Activated T-helper 17 cell treated with anti-CD3 and anti-CD28 coated beads, Interleukin-2, amount 50 U/mL, for 72 hours (primary cell): ENCODE data around the gene CDCP1. TPM values are rescaled to one million over a fixed set of nuclear protein-coding genes. Genes with fewer than 3 reads are reported as not detected.
"Not testable (repeated sequence)": the region's sequence is repeated elsewhere in the genome, so short reads cannot be mapped to it uniquely, and the experiment has no call there.

ENCODE experiments used
- ATAC-seq: fragments of 150-1000 bp; cut with Tn5 transposase; replicated peaks from 2 replicates; pipeline ENCODE4 v1.10.0; 2021; ENCODE audit warnings: mild to moderate bottlenecking, moderate library complexity
- H3K27ac Mint-ChIP-seq: one replicate; pipeline ENCODE4 v1.8.0; 2022; ENCODE audit warnings: mixed read lengths
- H3K27me3 Mint-ChIP-seq: one replicate; pipeline ENCODE4 v1.8.0; 2022; ENCODE audit warnings: mixed read lengths
- H3K36me3 Mint-ChIP-seq: one replicate; pipeline ENCODE4 v1.8.0; 2022; ENCODE audit warnings: low read depth, mild to moderate bottlenecking, mixed read lengths
- H3K4me1 Mint-ChIP-seq: one replicate; pipeline ENCODE4 v1.8.0; 2022; ENCODE audit warnings: mixed read lengths
- H3K4me3 Mint-ChIP-seq: one replicate; pipeline ENCODE4 v1.8.0; 2022; ENCODE audit warnings: mild to moderate bottlenecking, mixed read lengths
- H3K9me3 Mint-ChIP-seq: one replicate; pipeline ENCODE4 v1.8.0; 2022; ENCODE audit warnings: mixed read lengths
- total RNA-seq, 2 donors: library from RNA; stranded (reverse); gene quantifications; one replicate each; pipeline ENCODE4 v1.2.3, GENCODE V29; 2022

Gene CDCP1
- total RNA-seq, 2 donors from 2014 or later: 0.17 to 0.53 TPM

DNA sequence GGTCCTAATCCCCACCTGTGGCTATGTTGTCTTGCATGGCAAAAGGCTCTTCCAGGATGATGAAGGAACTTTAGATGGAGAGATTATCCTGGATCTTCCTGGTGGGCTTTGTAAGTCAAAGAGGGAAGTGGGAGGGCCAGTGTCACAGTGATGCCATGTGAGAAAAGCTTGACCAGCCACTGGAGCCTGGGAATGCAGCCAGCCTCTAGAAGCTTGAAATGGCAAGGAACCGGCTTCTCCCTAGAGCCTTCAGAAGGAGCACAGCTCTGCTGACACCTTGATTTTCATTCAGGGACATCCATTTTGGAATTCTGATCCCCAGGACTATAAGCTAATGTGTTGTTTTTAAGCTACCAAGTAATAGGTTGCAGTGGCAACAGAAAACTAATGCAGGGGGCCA, 61.8 kb downstream of the CDCP1 start:
- Mint-ChIP-seq H3K27me3 (no peaks in the 10 kb centered on the region), H3K4me3 (no peak overlapping the region), H3K9me3 (no peaks in the 10 kb centered on the region), H3K27ac (no peak overlapping the region), H3K36me3 (no peaks in the 10 kb centered on the region), H3K4me1 (no peaks in the 10 kb centered on the region)
- ATAC-seq: no peak

DNA sequence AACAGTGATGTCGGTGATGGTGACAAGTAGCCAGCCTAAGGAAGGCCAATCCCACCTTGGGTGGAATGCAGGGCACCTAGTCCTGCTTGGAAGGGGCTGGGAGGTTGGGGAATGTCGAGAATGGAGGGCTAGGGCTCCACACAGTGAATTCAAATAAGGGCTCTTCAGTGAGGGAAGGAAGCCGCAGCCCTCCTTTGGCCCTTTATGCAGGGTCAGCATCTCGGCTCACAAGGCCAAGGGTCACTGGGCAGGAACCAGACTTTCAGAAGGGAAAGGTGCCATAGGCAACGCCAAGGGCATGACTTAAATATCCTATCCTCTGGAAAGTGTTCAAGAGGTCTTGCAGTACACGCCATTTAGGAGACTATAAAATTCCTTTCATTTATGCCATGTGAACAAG, 63.2 kb downstream of the CDCP1 start:
- H3K9me3 Mint-ChIP-seq: no peaks in the 10 kb centered on the region
- no peaks in the 10 kb centered on the region for H3K27me3 Mint-ChIP-seq
- no peak for ATAC-seq
- no peaks in the 10 kb centered on the region for H3K36me3 Mint-ChIP-seq
- H3K27ac Mint-ChIP-seq: no peak overlapping the region
- H3K4me3 Mint-ChIP-seq: no peak overlapping the region
- no peaks in the 10 kb centered on the region for H3K4me1 Mint-ChIP-seq

DNA sequence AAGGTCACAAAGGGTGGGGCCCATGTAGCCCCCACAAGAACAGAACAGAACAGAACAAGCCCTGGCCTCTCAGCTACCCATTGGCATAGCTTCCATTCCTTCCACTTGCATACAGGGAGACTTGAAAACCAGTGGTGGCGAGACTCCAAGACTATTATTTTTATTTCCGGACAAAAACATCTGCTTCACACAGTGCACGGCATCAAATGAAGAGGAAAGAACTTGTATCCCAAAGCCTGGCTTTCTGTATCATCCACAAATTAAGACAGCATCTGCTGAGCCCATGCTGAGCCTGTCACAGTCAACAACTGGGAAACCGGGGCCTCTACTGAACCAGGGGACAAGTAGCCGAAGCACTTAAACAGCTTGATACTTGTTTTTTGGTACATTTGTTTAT, 64.0 kb downstream of the CDCP1 start:
- H3K27ac Mint-ChIP-seq: no peak overlapping the region
- no peaks in the 10 kb centered on the region for H3K36me3 Mint-ChIP-seq
- no peaks in the 10 kb centered on the region for H3K4me1 Mint-ChIP-seq
- H3K27me3 Mint-ChIP-seq: no peaks in the 10 kb centered on the region
- H3K9me3 Mint-ChIP-seq: no peaks in the 10 kb centered on the region
- ATAC-seq: no peak
- H3K4me3 Mint-ChIP-seq: no peak overlapping the region

DNA sequence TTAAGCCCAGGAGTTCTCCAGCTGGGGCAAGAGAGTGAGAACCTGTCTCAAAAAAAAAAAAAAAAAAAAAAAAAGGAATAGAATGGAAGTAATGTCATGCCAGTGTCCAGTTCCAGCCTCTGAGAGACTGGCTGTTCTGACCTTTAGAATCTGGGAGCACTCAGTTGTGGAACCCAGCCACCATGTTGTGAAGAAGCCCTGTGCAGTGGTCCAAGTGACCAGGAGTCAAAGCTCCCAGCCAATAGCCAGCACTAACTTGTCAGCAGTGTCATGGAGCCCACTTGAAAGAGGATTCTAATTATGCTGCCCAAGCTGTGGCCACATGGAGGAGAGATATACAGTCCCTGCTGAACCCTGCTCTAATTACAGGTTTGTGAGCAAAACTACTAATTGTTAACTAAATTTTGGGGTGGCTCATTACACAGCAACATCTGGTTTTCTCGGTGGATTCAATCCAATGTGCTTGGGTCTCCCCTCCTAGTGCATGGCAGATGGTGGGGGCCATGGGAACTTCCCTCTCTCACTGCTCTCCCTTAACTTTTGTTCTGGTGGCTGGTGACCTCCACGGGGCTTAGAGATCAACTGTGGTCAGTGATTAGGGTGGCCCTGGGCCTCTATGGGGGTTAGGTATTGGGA, 64.6 kb downstream of the CDCP1 start:
- Mint-ChIP-seq H3K27me3 (no peaks in the 10 kb centered on the region), H3K9me3 (no peaks in the 10 kb centered on the region), H3K4me1 (no peaks in the 10 kb centered on the region), H3K4me3 (no peak overlapping the region), H3K36me3 (no peaks in the 10 kb centered on the region), H3K27ac (no peak overlapping the region)
- ATAC-seq: no peak

DNA sequence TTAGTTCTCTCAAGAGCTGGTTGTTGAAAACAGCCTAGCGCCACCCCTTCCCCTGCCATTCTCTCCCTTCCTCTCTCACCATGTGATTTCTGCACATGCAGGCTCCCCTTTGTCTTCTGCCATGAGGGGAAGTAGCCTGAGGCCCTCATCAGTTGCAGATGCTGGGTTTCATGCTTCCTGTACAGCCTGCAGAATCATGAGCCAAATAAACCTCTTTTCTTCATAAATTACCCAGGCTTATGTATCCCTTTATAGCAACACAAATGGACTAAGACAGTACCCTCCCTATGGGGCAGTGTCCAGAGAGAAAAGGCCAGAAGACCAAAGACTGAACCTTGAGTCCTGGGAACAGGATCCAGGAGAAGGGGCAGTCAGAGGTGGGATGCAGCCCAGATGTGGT, 65.4 kb downstream of the CDCP1 start:
- no peak overlapping the region for H3K4me3 Mint-ChIP-seq
- no peaks in the 10 kb centered on the region for H3K9me3 Mint-ChIP-seq
- H3K36me3 Mint-ChIP-seq: no peaks in the 10 kb centered on the region
- H3K27me3 Mint-ChIP-seq: no peaks in the 10 kb centered on the region
- no peaks in the 10 kb centered on the region for H3K4me1 Mint-ChIP-seq
- H3K27ac Mint-ChIP-seq: no peak overlapping the region
- ATAC-seq: no peak

DNA sequence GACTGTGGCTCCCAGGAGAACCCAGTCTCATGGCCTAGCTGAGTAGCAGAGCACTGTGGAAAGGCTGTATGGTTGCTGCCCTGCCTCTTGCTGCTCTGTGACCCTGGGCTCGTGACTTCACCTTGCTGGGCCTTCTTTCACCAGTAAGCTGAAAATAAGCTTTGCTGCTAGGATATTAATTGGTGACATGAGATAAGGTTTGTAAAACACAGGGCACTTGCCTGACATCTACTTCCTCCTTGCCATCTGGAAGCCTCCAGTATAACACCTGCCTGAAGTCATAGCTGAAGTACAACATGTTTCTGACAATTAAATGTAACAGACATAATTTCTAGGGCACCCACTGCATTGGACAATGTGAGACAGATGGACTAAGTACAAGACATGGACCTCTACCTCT, 66.5 kb downstream of the CDCP1 start:
- Mint-ChIP-seq H3K27ac (no peak overlapping the region), H3K4me1 (no peaks in the 10 kb centered on the region), H3K36me3 (no peaks in the 10 kb centered on the region), H3K4me3 (no peak overlapping the region), H3K9me3 (no peaks in the 10 kb centered on the region), H3K27me3 (peaks cover under 1% of the 10 kb centered on the region)
- ATAC-seq: no peak

DNA sequence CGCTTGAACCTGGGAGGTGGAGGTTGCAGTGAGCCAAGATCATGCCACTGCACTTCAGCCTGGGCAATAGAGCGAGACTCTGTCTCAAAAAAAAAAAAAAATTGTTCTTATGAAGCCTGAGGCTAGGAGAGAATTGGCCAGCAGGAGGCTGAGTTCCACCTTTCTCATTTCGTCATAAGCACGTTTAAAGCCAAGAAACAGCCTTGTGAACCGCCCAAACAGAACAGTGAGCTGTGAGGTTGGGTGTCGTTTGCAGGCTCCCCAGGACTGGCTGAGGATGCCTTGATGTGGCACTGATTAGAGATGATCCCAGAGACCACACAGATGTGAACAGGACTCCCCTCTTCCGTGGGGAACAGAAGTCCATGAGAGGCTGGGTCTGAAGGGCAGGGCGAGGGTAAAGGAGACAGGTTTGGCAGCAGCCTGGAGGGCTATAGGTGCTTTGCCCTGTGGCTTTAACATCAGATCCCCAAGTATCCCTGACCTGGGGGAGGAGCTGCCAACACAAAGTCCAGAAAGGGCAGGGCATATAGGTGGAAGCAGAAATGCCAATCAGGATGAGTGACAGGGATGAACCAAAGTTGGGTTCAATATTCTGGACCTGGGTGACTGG, 67.2 kb downstream of the CDCP1 start:
- Mint-ChIP-seq H3K9me3 (no peaks in the 10 kb centered on the region), H3K27me3 (peaks cover 8% of the 10 kb centered on the region), H3K4me3 (no peak overlapping the region), H3K4me1 (no peaks in the 10 kb centered on the region), H3K27ac (no peak overlapping the region), H3K36me3 (no peaks in the 10 kb centered on the region)
- no peak for ATAC-seq

DNA sequence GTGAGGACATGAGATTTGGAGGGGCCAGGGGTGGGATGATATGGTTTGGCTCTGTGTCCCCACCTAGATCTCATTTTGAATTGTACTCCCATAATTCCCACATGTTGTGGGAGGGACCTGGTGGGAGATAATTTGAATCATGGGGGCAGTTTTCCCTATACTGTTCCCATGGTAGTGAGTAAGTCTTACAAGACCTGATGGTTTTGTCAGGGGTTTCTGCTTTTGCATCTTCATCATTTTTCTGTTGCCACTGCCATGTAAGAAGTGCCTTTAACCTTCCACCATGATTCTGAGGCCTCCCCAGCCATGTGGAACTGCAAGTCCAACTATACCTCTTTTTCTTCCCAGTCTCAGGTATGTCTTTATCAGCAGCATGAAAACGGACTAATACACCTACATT, 67.9 kb downstream of the CDCP1 start:
- not testable (repeated sequence) for ATAC-seq, H3K27ac Mint-ChIP-seq, H3K36me3 Mint-ChIP-seq, H3K9me3 Mint-ChIP-seq, H3K4me3 Mint-ChIP-seq, H3K4me1 Mint-ChIP-seq
- peaks cover 11% of the 10 kb centered on the region for H3K27me3 Mint-ChIP-seq

DNA sequence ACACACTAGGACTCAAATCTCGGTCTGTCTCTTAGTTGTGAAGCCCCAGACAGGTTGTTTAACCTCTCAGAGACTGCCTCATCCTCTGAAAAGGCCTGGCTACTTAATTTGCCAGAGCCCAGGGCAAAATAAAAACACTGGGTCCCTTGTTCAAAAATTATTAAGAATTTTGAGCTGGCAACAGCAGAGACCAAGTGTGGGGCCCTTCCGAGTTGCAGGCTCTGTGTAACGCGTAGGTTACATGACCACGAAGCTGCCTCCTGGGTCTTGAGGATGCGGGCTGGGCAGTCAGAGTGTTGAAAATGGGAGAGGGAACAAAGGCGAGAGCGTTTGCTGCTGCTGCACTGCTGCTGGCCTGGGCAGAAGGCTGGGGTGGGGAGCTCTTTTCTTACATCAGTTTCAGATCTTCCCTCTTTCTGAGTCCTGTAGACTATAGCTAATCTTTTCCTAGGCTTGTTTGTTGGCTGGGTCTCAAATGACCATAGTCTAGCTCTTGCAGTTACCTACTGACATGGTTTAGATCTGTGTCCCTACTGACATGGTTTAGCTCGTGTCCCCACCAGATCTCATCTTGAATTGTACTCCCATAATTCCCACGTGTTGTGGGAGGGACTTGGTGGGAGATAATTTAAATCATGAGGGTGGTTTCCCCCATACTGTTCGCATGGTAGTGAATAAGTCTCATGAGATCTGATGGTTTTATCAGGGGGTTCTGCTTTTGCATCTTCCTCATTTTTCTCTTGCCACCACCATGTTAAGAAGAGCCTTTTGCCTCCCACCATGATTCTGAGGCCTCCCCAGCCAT, 70.2 kb downstream of the CDCP1 start:
- H3K27me3 Mint-ChIP-seq: peaks cover 11% of the 10 kb centered on the region
- H3K9me3 Mint-ChIP-seq: no peaks in the 10 kb centered on the region
- no peak overlapping the region for H3K4me3 Mint-ChIP-seq
- no peak overlapping the region for H3K27ac Mint-ChIP-seq
- H3K36me3 Mint-ChIP-seq: no peaks in the 10 kb centered on the region
- H3K4me1 Mint-ChIP-seq: no peaks in the 10 kb centered on the region
- ATAC-seq: no peak

DNA sequence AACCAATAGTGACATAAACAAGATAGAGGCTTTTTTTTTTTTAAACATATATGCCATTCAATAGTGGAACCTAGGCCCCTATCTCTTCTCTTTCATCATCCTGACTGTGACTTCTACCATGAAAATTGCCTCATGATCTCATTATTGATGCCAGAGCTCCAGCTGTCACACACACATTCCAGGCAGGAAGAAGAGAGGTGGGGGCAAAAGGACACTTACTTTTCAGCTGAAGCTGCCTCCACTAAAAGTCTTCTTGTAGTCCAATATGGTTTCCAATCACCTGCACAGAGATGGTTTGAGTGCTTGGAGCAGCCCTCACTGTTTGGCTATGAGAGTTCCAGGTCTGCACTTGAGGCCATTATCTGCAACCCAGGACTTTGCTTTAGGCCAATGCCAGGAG, 75.1 kb downstream of the CDCP1 start:
- Mint-ChIP-seq H3K27me3 (peaks cover 11% of the 10 kb centered on the region), H3K27ac (no peak overlapping the region), H3K9me3 (no peaks in the 10 kb centered on the region), H3K4me1 (peaks cover 6% of the 10 kb centered on the region), H3K4me3 (no peak overlapping the region), H3K36me3 (no peaks in the 10 kb centered on the region)
- no peak for ATAC-seq

DNA sequence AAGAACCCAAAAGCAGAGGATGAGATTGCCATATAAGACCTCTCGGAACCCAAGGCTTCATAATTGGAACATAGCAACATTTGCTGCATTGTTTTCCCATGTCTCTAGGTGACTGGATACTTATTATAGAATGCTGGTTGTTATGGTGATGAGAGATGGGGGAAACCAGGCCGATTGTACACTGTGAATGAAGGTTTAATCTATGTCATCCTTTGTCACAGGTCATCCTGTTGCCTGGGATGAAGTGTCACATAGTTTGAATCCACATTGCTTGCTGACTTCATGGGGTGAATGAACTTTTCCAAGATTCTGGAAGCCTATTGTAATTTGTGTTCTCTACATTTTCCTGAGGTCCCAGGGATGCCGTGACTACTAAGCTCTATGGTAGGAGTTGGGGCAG, 78.2 kb downstream of the CDCP1 start:
- no peaks in the 10 kb centered on the region for H3K36me3 Mint-ChIP-seq
- H3K27ac Mint-ChIP-seq: no peak overlapping the region
- no peaks in the 10 kb centered on the region for H3K27me3 Mint-ChIP-seq
- no peak overlapping the region for H3K4me3 Mint-ChIP-seq
- peaks cover 23% of the 10 kb centered on the region for H3K4me1 Mint-ChIP-seq
- ATAC-seq: no peak
- no peaks in the 10 kb centered on the region for H3K9me3 Mint-ChIP-seq

DNA sequence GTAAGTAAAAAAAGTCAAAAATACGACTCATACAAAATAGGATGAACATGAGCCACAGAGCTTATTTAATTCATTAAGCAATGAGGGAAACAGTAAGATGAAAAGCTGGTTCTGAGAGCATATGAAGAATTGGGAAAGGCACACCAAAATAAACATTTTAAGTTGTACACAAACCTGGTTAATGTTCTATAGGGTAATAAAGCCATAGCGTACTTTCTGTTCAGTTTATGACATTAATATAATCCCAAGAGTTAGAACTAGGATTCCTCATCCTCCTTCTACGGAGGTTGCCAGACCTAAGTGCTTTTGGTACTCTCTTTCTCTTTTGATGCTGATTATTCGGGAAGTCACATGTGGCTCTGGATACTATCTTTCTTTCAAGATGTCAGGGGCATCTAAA, 78.7 kb downstream of the CDCP1 start:
- Mint-ChIP-seq H3K9me3 (no peaks in the 10 kb centered on the region), H3K27me3 (no peaks in the 10 kb centered on the region), H3K27ac (no peak overlapping the region), H3K36me3 (no peaks in the 10 kb centered on the region), H3K4me1 (peaks cover 23% of the 10 kb centered on the region), H3K4me3 (no peak overlapping the region)
- no peak for ATAC-seq

DNA sequence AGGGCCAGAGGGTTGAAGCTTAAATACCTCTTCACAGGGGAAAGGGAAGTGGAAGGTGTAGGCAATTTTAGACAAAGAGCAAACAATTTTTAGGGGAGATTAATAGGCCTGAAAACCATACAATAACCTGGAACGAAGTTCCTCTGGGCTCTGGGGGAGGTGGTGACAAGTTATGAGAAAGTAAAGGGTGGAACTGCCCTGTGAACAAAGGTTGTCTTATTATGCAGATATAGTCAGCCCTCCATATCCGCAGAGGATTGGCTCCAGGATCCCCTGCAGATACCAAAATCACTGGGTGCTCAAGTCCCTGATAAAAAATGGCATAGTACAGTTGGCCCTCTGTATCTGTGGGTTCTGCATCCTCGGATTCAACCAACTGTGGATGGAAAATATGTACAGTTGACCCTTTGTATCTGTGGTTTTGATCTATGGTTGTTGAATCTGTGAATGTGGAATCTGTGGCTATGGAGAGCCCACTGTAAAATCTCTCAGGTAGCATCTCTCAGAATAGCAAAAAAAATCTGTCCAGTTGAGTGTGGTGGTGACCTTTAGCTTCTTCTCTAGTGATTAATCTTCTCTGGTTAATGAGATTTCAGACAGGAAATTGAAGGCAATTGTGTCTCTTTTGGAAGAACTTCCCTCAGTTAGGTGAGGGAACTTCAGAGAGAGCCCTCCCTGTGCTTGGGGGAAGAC, 79.9 kb downstream of the CDCP1 start:
- Mint-ChIP-seq H3K4me1 (peaks cover 23% of the 10 kb centered on the region), H3K36me3 (no peaks in the 10 kb centered on the region), H3K9me3 (no peaks in the 10 kb centered on the region), H3K4me3 (peak overlapping the region; percentile 1), H3K27ac (peak overlapping the region; percentile 90), H3K27me3 (no peaks in the 10 kb centered on the region)
- peak; percentile 43 for ATAC-seq

DNA sequence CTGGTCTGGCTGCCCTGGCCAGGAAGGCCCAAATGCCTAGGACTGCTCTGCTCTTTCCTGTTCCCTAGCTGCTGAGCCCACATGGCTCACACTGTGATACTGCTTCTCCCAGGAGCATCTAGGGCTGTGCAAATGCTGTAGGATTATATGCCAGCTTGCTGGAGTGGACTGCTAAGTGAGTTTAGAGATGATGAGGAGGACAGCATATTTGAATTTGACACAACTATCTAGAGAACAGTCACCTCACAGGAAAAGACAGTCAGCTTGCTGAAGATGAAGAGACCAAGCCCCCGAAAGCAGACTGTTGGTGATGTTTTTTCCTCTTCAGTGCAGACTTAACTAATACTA, 80.8 kb downstream of the CDCP1 start:
- H3K27ac Mint-ChIP-seq: peak overlapping the region; percentile 90
- no peaks in the 10 kb centered on the region for H3K9me3 Mint-ChIP-seq
- peaks cover 23% of the 10 kb centered on the region for H3K4me1 Mint-ChIP-seq
- peak overlapping the region; percentile 64 for H3K4me3 Mint-ChIP-seq
- peak; percentile 5 for ATAC-seq
- H3K27me3 Mint-ChIP-seq: no peaks in the 10 kb centered on the region
- no peaks in the 10 kb centered on the region for H3K36me3 Mint-ChIP-seq
